Cardiac septum (tissue), 1 donor: ENCODE measurements around the gene CDK14. TPM values are rescaled to one million over a fixed set of nuclear protein-coding genes. Genes with fewer than 3 reads are reported as not detected.

Source experiments
- DNase-seq: peaks from one replicate; pipeline ENCODE4 v3.0.0-alpha.2; 2020; ENCODE audit warnings: low spot score
- intact Hi-C: fragments of 100-400 bp; cut with DNase I; formaldehyde crosslinking; loops from one replicate; pipeline ENCODE4 v1.14.0; 2022
- total RNA-seq: library from RNA; stranded (reverse); fragmentation: NEBNext Ultra II Directional; extraction: Animal tissue kit (Norgen Biotek cat#: 25700); gene quantifications from one replicate; pipeline ENCODE4 v1.2.1, GENCODE V29; 2021
- donor health status: DM: no; HTN: no; CAD: no.

CDK14 gene
- total RNA-seq, 1 donor from 2014 or later: 25.7 TPM

GRCh38 chr7:90671571-90671970, 75.5 kb downstream of the CDK14 start:
- no peak for DNase-seq
- intact Hi-C loops: loop anchor here (10.0 kb wide), 1 partner anchor 53 kb away; no protein-coding TSS in a partner anchor

GRCh38 chr7:90672210-90672609, 76.1 kb downstream of the CDK14 start:
- intact Hi-C loops: loop anchor here (10.0 kb wide), 1 partner anchor 53 kb away; no protein-coding TSS in a partner anchor
- no peak for DNase-seq

- intact Hi-C loops: loop anchor here (10.0 kb wide), 1 partner anchor 50 kb away; no protein-coding TSS in a partner anchor
- DNase-seq: no peak
These were observed 78.5 kb downstream of the CDK14 start for GRCh38 chr7:90674625-90675024.

GRCh38 chr7:90675982-90676381, 79.9 kb downstream of the CDK14 start:
- intact Hi-C loops: loop anchor here (10.0 kb wide), 1 partner anchor 49 kb away; no protein-coding TSS in a partner anchor

GRCh38 chr7:90677486-90678404, 81.6 kb downstream of the CDK14 start:
- intact Hi-C loops: loop anchor here (10.0 kb wide), 1 partner anchor 47 kb away; no protein-coding TSS in a partner anchor
- no peak for DNase-seq

More at GRCh38 chr7:90675982-90676381, 79.9 kb downstream of the CDK14 start:
- DNase-seq: no peak

GRCh38 chr7:90678986-90679385, 82.9 kb downstream of the CDK14 start:
- intact Hi-C loops: loop anchor here (10.0 kb wide), 1 partner anchor 46 kb away; no protein-coding TSS in a partner anchor
- no peak for DNase-seq

GRCh38 chr7:90680484-90680883, 84.4 kb downstream of the CDK14 start:
- no peak for DNase-seq
- intact Hi-C loops: no loop called here

- no peak for DNase-seq
- intact Hi-C loops: no loop called here
These were observed 85.4 kb downstream of the CDK14 start for GRCh38 chr7:90681336-90682022.

- DNase-seq: no peak
- intact Hi-C loops: no loop called here
These were observed 90.0 kb downstream of the CDK14 start for GRCh38 chr7:90686146-90686545.

GRCh38 chr7:90688810-90689209, 92.7 kb downstream of the CDK14 start:
- intact Hi-C loops: no loop called here

GRCh38 chr7:90689260-90689659, 93.1 kb downstream of the CDK14 start:
- DNase-seq: no peak
- intact Hi-C loops: no loop called here

More at GRCh38 chr7:90688810-90689209, 92.7 kb downstream of the CDK14 start:
- DNase-seq: no peak

GRCh38 chr7:90690159-90690858, 94.2 kb downstream of the CDK14 start:
- intact Hi-C loops: no loop called here
- DNase-seq: no peak

- intact Hi-C loops: no loop called here
These were observed 96.3 kb downstream of the CDK14 start for GRCh38 chr7:90692396-90692795.

GRCh38 chr7:90692947-90693346, 96.8 kb downstream of the CDK14 start:
- intact Hi-C loops: no loop called here
- no peak for DNase-seq

More at GRCh38 chr7:90692396-90692795, 96.3 kb downstream of the CDK14 start:
- DNase-seq: no peak

GRCh38 chr7:90693939-90694338, 97.8 kb downstream of the CDK14 start:
- DNase-seq: no peak
- intact Hi-C loops: no loop called here

GRCh38 chr7:90698616-90699015, 102.5 kb downstream of the CDK14 start:
- intact Hi-C loops: no loop called here
- no peak for DNase-seq

GRCh38 chr7:90701021-90701420, 104.9 kb downstream of the CDK14 start:
- intact Hi-C loops: no loop called here
- no peak for DNase-seq

- intact Hi-C loops: no loop called here
- DNase-seq: no peak
These were observed 105.7 kb downstream of the CDK14 start for GRCh38 chr7:90701771-90702170.

- no peak for DNase-seq
- intact Hi-C loops: no loop called here
These were observed 109.4 kb downstream of the CDK14 start for GRCh38 chr7:90705391-90706071.
